ENCODE data around the gene ATP6V0D1.

GRCh38 chr16:67393788-67394154 lies 87.2 kb downstream of the ATP6V0D1 start:
- TF ChIP-seq CTCF (IDR thresholded peaks at IDR 0.05; ENCODE audit: poor library complexity, severe bottlenecking) (no peak), EZH2 (IDR thresholded peaks at IDR 0.05; ENCODE audit: borderline replicate concordance, insufficient read depth, low read length, poor library complexity, severe bottlenecking) (no peak), MXI1 (conservative IDR thresholded peaks at IDR 0.05; ENCODE audit: poor library complexity, severe bottlenecking) (no peak)
